ENCODE data around the gene SLC25A23.

DNA sequence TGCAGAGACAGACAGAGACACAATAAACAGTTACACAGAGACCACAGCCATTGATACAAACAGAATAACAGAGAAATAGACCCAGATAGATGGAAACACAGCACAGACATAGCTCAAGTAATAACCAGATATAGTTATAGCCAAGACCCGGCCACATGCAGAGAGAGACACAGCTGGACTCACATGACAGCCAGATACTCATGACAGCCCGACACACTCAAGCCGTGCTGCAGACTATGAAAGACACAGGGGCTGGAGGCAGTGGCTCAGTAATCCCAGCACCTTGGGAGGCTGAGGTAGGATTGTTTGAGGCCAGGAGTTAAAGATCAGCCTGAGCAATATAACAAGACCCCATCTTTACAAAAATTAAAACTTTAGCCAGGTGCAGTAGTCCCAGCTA lies 23.6 kb upstream of the SLC25A23 start:
- TF ChIP-seq POLR2A (IDR thresholded peaks at IDR 0.05), result no peak
- TF ChIP-seq, protein P1, sequence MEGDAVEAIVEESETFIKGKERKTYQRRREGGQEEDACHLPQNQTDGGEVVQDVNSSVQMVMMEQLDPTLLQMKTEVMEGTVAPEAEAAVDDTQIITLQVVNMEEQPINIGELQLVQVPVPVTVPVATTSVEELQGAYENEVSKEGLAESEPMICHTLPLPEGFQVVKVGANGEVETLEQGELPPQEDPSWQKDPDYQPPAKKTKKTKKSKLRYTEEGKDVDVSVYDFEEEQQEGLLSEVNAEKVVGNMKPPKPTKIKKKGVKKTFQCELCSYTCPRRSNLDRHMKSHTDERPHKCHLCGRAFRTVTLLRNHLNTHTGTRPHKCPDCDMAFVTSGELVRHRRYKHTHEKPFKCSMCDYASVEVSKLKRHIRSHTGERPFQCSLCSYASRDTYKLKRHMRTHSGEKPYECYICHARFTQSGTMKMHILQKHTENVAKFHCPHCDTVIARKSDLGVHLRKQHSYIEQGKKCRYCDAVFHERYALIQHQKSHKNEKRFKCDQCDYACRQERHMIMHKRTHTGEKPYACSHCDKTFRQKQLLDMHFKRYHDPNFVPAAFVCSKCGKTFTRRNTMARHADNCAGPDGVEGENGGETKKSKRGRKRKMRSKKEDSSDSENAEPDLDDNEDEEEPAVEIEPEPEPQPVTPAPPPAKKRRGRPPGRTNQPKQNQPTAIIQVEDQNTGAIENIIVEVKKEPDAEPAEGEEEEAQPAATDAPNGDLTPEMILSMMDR (IDR thresholded peaks at IDR 0.05), result no peak

Measured in heart left ventricle (tissue), 13 donors.